OCI-LY1 (cell line): ENCODE data around the gene TMEM190.

Experiments
- H2AFZ ChIP-seq: fragments of 200-600 bp; sonication (generic), shearing (Covaris generic); 2 replicates; pipeline ENCODE4 v1.6.0; 2014; ENCODE audit warnings: antibody characterized with exemption, mild to moderate bottlenecking, low read length
- H3F3A ChIP-seq: fragments of 200-600 bp; sonication (generic), shearing (Covaris generic); 2 replicates; pipeline ENCODE4 v1.6.0; 2014; ENCODE audit warnings: mild to moderate bottlenecking, antibody characterized with exemption, low read length, moderate library complexity; ENCODE audit not compliant: insufficient read depth
- H3K27ac ChIP-seq: fragments of 200-600 bp; sonication (generic); 2 replicates; pipeline ENCODE4 v1.5.1; 2014; ENCODE audit warnings: low read length, mixed run types, mild to moderate bottlenecking, low read depth; ENCODE audit not compliant: poor library complexity, severe bottlenecking
- H3K27me3 ChIP-seq: fragments of 200-600 bp; sonication (generic); 2 replicates; pipeline ENCODE4 v1.6.0; 2014; ENCODE audit warnings: antibody characterized with exemption, mild to moderate bottlenecking, low read length, moderate library complexity; ENCODE audit not compliant: insufficient read depth
- H3K36me3 ChIP-seq: fragments of 200-600 bp; sonication (generic); 2 replicates; pipeline ENCODE4 v1.6.1; 2014; ENCODE audit warnings: mild to moderate bottlenecking, antibody characterized with exemption, low read length, moderate library complexity, mixed read lengths; ENCODE audit not compliant: insufficient read depth
- H3K4me1 ChIP-seq: fragments of 200-600 bp; sonication (generic); 2 replicates; pipeline ENCODE4 v1.5.1; 2014; ENCODE audit warnings: mild to moderate bottlenecking, low read length, moderate library complexity; ENCODE audit not compliant: insufficient read depth, severe bottlenecking
- H3K4me2 ChIP-seq: fragments of 200-600 bp; sonication (generic), shearing (Covaris generic); 2 replicates; pipeline ENCODE4 v1.6.1; 2014; ENCODE audit warnings: low read length
- H3K4me3 ChIP-seq: fragments of 200-600 bp; sonication (generic); 2 replicates; pipeline ENCODE4 v1.5.1; 2014; ENCODE audit warnings: low read length, low read depth, mild to moderate bottlenecking, mixed read lengths; ENCODE audit not compliant: poor library complexity, severe bottlenecking
- H3K79me2 ChIP-seq: fragments of 200-600 bp; shearing (Covaris generic); 2 replicates; pipeline ENCODE4 v1.6.1; 2016; ENCODE audit warnings: mixed run types, low read length, mixed read lengths; ENCODE audit not compliant: insufficient read depth
- H3K9ac ChIP-seq: fragments of 200-600 bp; sonication (generic), shearing (Covaris generic); 2 replicates; pipeline ENCODE4 v1.6.1; 2014; ENCODE audit warnings: mild to moderate bottlenecking, low read length, mixed read lengths
- H3K9me2 ChIP-seq: fragments of 200-600 bp; sonication (generic), shearing (Covaris generic); 2 replicates; pipeline ENCODE4 v1.6.1; 2014; ENCODE audit warnings: low read depth, mild to moderate bottlenecking, low read length, mixed read lengths
- H3K9me3 ChIP-seq: fragments of 200-600 bp; shearing (Covaris generic); 2 replicates; pipeline ENCODE4 v1.6.1; 2014; ENCODE audit warnings: low read length, mixed read lengths
- H4K20me1 ChIP-seq: fragments of 200-600 bp; sonication (generic), shearing (Covaris generic); 2 replicates; pipeline ENCODE4 v1.6.0; 2016; ENCODE audit warnings: mild to moderate bottlenecking, low read length; ENCODE audit not compliant: insufficient read depth
- EZH2 ChIP-seq: fragments of 200-600 bp; sonication (generic), shearing (Covaris generic); IDR thresholded peaks from 2 replicates; pipeline ENCODE4 v1.8.0; 2017; ENCODE audit warnings: borderline replicate concordance, mixed run types, mild to moderate bottlenecking, antibody characterized with exemption, low read length, moderate library complexity, mixed read lengths
- TF ChIP-seq, protein P1 (sequence below): fragments of 200-600 bp; sonication (generic), shearing (Covaris generic); IDR thresholded peaks from 2 replicates; pipeline ENCODE4 v1.5.1; 2017; ENCODE audit warnings: mild to moderate bottlenecking, antibody characterized with exemption, low read length, moderate library complexity, mixed read lengths

Gene TMEM190

DNA sequence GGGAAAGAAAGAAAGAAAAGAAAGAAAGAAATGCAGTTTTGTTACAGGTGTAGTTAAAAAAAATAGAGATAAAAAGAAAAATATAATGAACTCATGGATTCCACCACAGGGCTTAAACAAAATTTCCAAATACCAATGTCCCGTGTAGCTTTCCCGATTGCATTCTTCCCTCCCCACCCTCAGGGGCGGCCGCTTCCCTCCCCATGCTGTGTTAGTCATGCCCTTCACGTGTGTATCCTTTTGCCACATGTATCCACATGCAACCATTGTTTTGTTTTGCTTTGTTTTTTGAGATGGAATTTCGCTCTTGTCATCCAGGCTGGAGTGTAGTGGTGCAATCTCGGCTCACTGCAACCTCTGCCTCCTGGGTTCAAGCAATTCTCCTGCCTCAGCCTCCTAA, 40.5 kb upstream of the TMEM190 start:
- Histone ChIP-seq H3K9ac (no peak overlapping the region), H3K4me2 (no peak overlapping the region), H3K27me3 (no peaks in the 10 kb centered on the region), H2AFZ (no peak overlapping the region), H3K27ac (no peak overlapping the region), H3K9me3 (no peaks in the 10 kb centered on the region), H3K4me1 (peaks cover 19% of the 10 kb centered on the region), H3K9me2 (no peaks in the 10 kb centered on the region), H4K20me1 (no peaks in the 10 kb centered on the region), H3K79me2 (no peaks in the 10 kb centered on the region), H3F3A (no peaks in the 10 kb centered on the region), H3K36me3 (no peaks in the 10 kb centered on the region), H3K4me3 (no peak overlapping the region)
- TF ChIP-seq, protein P1, sequence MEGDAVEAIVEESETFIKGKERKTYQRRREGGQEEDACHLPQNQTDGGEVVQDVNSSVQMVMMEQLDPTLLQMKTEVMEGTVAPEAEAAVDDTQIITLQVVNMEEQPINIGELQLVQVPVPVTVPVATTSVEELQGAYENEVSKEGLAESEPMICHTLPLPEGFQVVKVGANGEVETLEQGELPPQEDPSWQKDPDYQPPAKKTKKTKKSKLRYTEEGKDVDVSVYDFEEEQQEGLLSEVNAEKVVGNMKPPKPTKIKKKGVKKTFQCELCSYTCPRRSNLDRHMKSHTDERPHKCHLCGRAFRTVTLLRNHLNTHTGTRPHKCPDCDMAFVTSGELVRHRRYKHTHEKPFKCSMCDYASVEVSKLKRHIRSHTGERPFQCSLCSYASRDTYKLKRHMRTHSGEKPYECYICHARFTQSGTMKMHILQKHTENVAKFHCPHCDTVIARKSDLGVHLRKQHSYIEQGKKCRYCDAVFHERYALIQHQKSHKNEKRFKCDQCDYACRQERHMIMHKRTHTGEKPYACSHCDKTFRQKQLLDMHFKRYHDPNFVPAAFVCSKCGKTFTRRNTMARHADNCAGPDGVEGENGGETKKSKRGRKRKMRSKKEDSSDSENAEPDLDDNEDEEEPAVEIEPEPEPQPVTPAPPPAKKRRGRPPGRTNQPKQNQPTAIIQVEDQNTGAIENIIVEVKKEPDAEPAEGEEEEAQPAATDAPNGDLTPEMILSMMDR, result no peak
- TF ChIP-seq EZH2, result no peak

DNA sequence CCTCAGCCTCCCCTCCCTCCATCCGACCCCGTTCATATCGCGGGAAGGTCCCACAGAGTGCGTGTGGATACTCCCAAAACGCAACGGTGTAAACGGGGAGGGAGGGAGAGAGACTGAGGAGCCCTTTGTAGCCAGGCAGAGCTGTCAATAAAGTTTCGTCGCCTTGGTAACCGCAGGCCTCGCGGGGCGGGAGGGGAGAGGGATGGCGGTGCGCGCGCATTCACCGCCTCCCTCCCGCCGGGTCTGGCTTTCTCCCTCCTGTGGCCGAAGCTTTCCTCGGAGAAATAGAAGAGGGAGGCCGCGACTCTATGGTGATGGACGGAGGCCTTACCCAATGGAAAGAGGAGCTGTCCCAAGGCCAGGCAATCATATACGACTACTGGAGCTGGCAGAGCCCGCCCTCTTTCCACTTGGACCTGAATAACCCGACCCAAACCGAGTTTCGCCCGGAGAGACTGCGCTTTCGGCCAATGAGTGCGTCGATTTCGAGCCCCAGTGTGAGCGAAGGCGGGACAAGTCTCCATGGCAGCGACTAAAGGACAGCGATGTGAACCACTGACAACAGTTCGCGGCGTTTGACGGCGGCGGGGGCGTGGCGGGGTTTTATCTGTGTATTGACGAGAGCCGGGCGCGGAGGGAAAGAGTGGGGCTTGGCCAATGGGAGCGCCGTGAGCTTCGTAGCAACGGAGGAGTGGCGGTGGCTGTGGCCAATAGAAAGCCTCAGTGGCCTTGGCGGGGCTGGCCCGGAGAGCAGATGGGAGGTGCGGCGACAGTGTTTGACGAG, 37.3 kb upstream of the TMEM190 start, which contains the start of gene KMT5C:
Gene KMT5C (plus strand): TSS at position 772 of the 784 bp plus-strand sequence. CDS start 2,061 bp downstream, outside the sequence.
- H3K4me2 ChIP-seq, result peak within 1 kb of the TSS; percentile 89
- H3K27me3 ChIP-seq, result no peaks in the 10 kb centered on the region
- no peaks in the 10 kb centered on the region for H3K79me2 ChIP-seq
- no peaks in the 10 kb centered on the region for H3K9me3 ChIP-seq
- H3K4me1 ChIP-seq, result peaks cover 25% of the 10 kb centered on the region
- H3K9ac ChIP-seq, result peak within 1 kb of the TSS; percentile 85
- no peaks in the 10 kb centered on the region for H3F3A ChIP-seq
- H3K36me3 ChIP-seq, result peaks cover 14% of the 10 kb centered on the region
- H3K27ac ChIP-seq, result peak within 1 kb of the TSS; percentile 62
- H3K4me3 ChIP-seq, result peak within 1 kb of the TSS; percentile 73
- TF ChIP-seq, protein P1, result no peak
- TF ChIP-seq EZH2, result no peak
- H3K9me2 ChIP-seq, result no peaks in the 10 kb centered on the region
- H4K20me1 ChIP-seq, result no peaks in the 10 kb centered on the region
- H2AFZ ChIP-seq, result peak within 1 kb of the TSS; percentile 72

DNA sequence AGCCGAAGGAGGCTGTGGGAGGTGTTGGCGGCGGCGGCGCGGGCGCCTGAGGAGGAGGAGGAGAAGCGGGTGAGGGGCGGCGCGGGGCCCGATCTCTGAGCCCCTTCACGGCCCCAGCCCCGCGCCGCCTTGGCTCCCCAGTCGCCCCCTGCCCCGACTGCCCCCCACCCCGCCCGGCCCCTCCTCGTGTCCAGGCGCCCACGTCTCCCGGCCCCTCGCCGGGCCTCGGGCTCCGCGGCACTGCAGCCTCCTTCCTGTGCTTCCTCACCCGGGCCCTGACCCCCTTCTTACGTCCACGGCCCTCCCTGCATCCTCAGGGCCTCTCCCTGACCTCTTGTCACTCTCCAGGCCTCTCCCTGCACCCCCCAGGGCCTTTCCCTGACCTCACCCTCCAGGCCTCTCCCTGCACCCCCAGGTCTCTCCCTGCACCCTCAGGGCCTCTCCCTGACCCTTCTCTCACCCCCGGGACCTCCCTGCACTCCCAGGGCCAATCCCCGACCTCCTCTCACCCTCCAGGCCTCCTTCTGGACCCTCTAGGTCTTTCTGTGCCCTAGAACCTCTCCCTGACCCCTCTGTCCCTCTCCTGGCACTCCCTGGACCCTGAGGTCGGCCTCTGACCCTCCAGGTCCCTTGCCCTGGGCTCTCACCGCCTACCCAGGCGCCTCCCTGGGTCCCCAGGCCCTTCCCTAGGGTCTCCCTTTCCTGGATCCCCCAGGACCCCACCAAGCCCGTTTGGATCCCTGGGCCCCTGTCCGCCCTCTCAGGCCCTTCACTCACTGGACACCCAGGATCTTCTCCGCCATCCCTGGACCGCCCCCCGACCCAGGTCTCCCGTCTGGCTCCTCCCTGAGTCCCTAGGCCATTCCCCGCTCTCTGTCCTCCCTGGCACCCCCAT, 36.5 kb upstream of the TMEM190 start:
- H3K79me2 ChIP-seq, result no peaks in the 10 kb centered on the region
- TF ChIP-seq, protein P1, result no peak
- TF ChIP-seq EZH2, result no peak
- H3K4me1 ChIP-seq, result peaks cover 25% of the 10 kb centered on the region
- H2AFZ ChIP-seq, result no peak overlapping the region
- H3K27me3 ChIP-seq, result no peaks in the 10 kb centered on the region
- no peak overlapping the region for H3K27ac ChIP-seq
- H3K4me3 ChIP-seq, result peak overlapping the region; percentile 73
- peak overlapping the region; percentile 85 for H3K9ac ChIP-seq
- no peaks in the 10 kb centered on the region for H3K9me2 ChIP-seq
- H3K36me3 ChIP-seq, result peaks cover 14% of the 10 kb centered on the region
- H3K9me3 ChIP-seq, result no peaks in the 10 kb centered on the region
- no peaks in the 10 kb centered on the region for H4K20me1 ChIP-seq
- peak overlapping the region; percentile 89 for H3K4me2 ChIP-seq
- no peaks in the 10 kb centered on the region for H3F3A ChIP-seq
